HCT116 (cell line): ENCODE measurements around the gene SDK1. TPM values are rescaled to one million over a fixed set of nuclear protein-coding genes. Genes with fewer than 3 reads are reported as not detected.

Source experiments
- ATAC-seq: fragments of 200-7000 bp; cut with Tn5 transposase; 2 replicates; pipeline ENCODE4 v1.9.1; 2020; ENCODE audit warnings: mild to moderate bottlenecking, moderate library complexity
- BruUV-seq: library from RNA; stranded (reverse); fragments of 400-500 nt; replicated peaks from 2 replicates; lab custom pipeline; 2021; lab: Mats Ljungman, UMichigan
- CTCF ChIA-PET: fragments of 300-600 bp; sonication (Branson Sonifier 250); formaldehyde crosslinking; loops from one replicate; lab custom pipeline; 2021; ENCODE audit warnings: antibody characterized with exemption; lab: Charles Lee
- POLR2A ChIA-PET: fragments of 300-600, 350-600 bp; sonication (Branson Sonifier 250); formaldehyde crosslinking; loops from one replicate; lab custom pipeline; 2021; ENCODE audit warnings: antibody characterized with exemption; lab: Charles Lee
- RAD21 ChIA-PET, 2 experiments: fragments of 300-600 bp; sonication (Branson Sonifier 250); formaldehyde crosslinking; loops; one replicate each; lab custom pipeline; 2023; ENCODE audit warnings: low total read pairs in 2 of 2; ENCODE audit not compliant: uncharacterized antibody in 2 of 2, unreplicated experiment in 2 of 2, low non-redundant PET in 1 of 2; lab: Charles Lee
- DNase-seq: peaks from one replicate; pipeline ENCODE4 v3.0.0-alpha.2; 2010; ENCODE audit warnings: low read depth, low spot score
- H2AFZ ChIP-seq: fragments of 200-600 bp; shearing (Covaris generic), sonication (generic); 2 replicates; pipeline ENCODE4 v1.6.1; 2017; ENCODE audit warnings: low read depth, mixed run types, mixed read lengths, antibody characterized with exemption, low read length; ENCODE audit not compliant: poor library complexity, severe bottlenecking
- H3K27ac ChIP-seq: 2 replicates; pipeline ENCODE4 v1.5.1; 2012; ENCODE audit warnings: low read depth, low read length
- H3K27me3 ChIP-seq: fragments of 200-600 bp; sonication (generic); 2 replicates; pipeline ENCODE4 v1.6.1; 2016; ENCODE audit warnings: mixed run types, low read length, mixed read lengths; ENCODE audit not compliant: insufficient read depth
- H3K36me3 ChIP-seq, 2 experiments: fragments of 200-500 bp in 1 of 2; fragments of 200-600 bp in 1 of 2; sonication (Bioruptor generic) in 1 of 2; sonication (generic) in 1 of 2; 2 replicates each; pipeline versions ENCODE4 v1.5.1 to v1.6.1; 2014 to 2016; ENCODE audit warnings: low read length in 2 of 2, inconsistent platforms in 1 of 2, mixed read lengths in 1 of 2, mixed run types in 1 of 2; ENCODE audit not compliant: insufficient read depth in 2 of 2, control insufficient read depth in 1 of 2
- H3K4me1 ChIP-seq, 2 experiments: fragments of 200-600 bp in 1 of 2; sonication (generic) in 1 of 2; 2 replicates each; pipeline versions ENCODE4 v1.5.1 to v1.6.1; 2012 to 2017; ENCODE audit warnings: low read length in 2 of 2, inconsistent platforms in 1 of 2, mild to moderate bottlenecking in 1 of 2, mixed read lengths in 1 of 2, mixed run types in 1 of 2, moderate library complexity in 1 of 2; ENCODE audit not compliant: insufficient read depth in 2 of 2, control insufficient read depth in 1 of 2
- H3K4me2 ChIP-seq: fragments of 200-600 bp; sonication (generic); 2 replicates; pipeline ENCODE4 v1.6.1; 2017; ENCODE audit warnings: mixed run types, low read length, mixed read lengths
- H3K4me3 ChIP-seq, 2 experiments: fragments of 200-600 bp in 1 of 2; sonication (generic) in 1 of 2; replicated peaks in 1 of 2; 2 replicates each; pipeline ENCODE4 v1.5.1; 2011 to 2016; ENCODE audit warnings: low read length in 2 of 2, control low read depth in 1 of 2, low read depth in 1 of 2, mild to moderate bottlenecking in 1 of 2, mixed read lengths in 1 of 2, mixed run types in 1 of 2
- H3K79me2 ChIP-seq: fragments of 200-600 bp; sonication (generic); 2 replicates; pipeline ENCODE4 v1.6.1; 2017; ENCODE audit warnings: mild to moderate bottlenecking, mixed run types, low read length, moderate library complexity, mixed read lengths; ENCODE audit not compliant: insufficient read depth
- H3K9ac ChIP-seq: fragments of 200-600 bp; sonication (generic); 2 replicates; pipeline ENCODE4 v1.6.1; 2016; ENCODE audit warnings: low read length, mixed read lengths
- H3K9me2 ChIP-seq: fragments of 200-600 bp; sonication (generic), shearing (Covaris generic); 2 replicates; pipeline ENCODE4 v1.6.1; 2017; ENCODE audit warnings: mixed run types, mild to moderate bottlenecking, moderate library complexity; ENCODE audit not compliant: insufficient read depth
- H3K9me3 ChIP-seq, 2 experiments: fragments of 200-500 bp in 1 of 2; fragments of 200-600 bp in 1 of 2; sonication (Bioruptor generic) in 1 of 2; sonication (generic) in 1 of 2; 2 replicates each; pipeline ENCODE4 v1.6.1; 2014 to 2017; ENCODE audit warnings: low read length in 2 of 2, mixed read lengths in 2 of 2, inconsistent platforms in 1 of 2, low read depth in 1 of 2, mild to moderate bottlenecking in 1 of 2, mixed run types in 1 of 2, moderate library complexity in 1 of 2; ENCODE audit not compliant: control insufficient read depth in 1 of 2, insufficient read depth in 1 of 2
- H4K20me1 ChIP-seq: fragments of 200-600 bp; sonication (generic), shearing (Covaris generic); 2 replicates; pipeline ENCODE4 v1.6.1; 2017; ENCODE audit warnings: mixed run types, mild to moderate bottlenecking, moderate library complexity; ENCODE audit not compliant: insufficient read depth
- CBX3 ChIP-seq: IDR thresholded peaks from 2 replicates; pipeline ENCODE4 v1.6.1; 2012; ENCODE audit warnings: low read depth
- CEBPB ChIP-seq: IDR thresholded peaks from 2 replicates; pipeline ENCODE4 v1.6.1; 2012; ENCODE audit warnings: low read depth
- EZH2 ChIP-seq: fragments of 200-600 bp; sonication (generic); IDR thresholded peaks from 2 replicates; pipeline ENCODE4 v1.6.1; 2017; ENCODE audit warnings: antibody characterized with exemption, mixed run types
- EZH2phosphoT487 ChIP-seq: fragments of 200-600 bp; IDR thresholded peaks from 2 replicates; pipeline ENCODE4 v1.6.1; 2018; ENCODE audit warnings: antibody characterized with exemption, borderline replicate concordance
- FOSL1 ChIP-seq: IDR thresholded peaks from 2 replicates; pipeline ENCODE4 v1.6.1; 2012; ENCODE audit warnings: low read depth
- JUND ChIP-seq: IDR thresholded peaks from 2 replicates; pipeline ENCODE4 v1.6.1; 2012
- POLR2A ChIP-seq: IDR thresholded peaks from 2 replicates; pipeline ENCODE4 v1.7.0; 2011; ENCODE audit warnings: borderline replicate concordance; ENCODE audit not compliant: insufficient read depth, insufficient read length; ENCODE audit errors: extremely low read depth
- POLR2AphosphoS5 ChIP-seq: IDR thresholded peaks from 2 replicates; pipeline ENCODE4 v1.6.1; 2011; ENCODE audit warnings: mild to moderate bottlenecking, low read depth, low read length, moderate library complexity
- RAD21 ChIP-seq: IDR thresholded peaks from 2 replicates; pipeline ENCODE4 v1.6.1; 2012; ENCODE audit warnings: low read depth, mild to moderate bottlenecking
- SP1 ChIP-seq: IDR thresholded peaks from 2 replicates; pipeline ENCODE4 v1.6.1; 2012; ENCODE audit warnings: low read depth
- SRF ChIP-seq: IDR thresholded peaks from 2 replicates; pipeline ENCODE4 v1.6.1; 2012; ENCODE audit warnings: low read depth
- YY1 ChIP-seq: IDR thresholded peaks from 2 replicates; pipeline ENCODE4 v1.6.1; 2011; ENCODE audit warnings: low read length, low read depth, moderate library complexity, mild to moderate bottlenecking; ENCODE audit not compliant: insufficient replicate concordance; ENCODE audit errors: extremely low read depth
- ZFX ChIP-seq: fragments of 450-650 bp; IDR thresholded peaks from 2 replicates; pipeline ENCODE4 v1.6.1; 2017
- ZNF274 ChIP-seq: fragments of 200-500 bp; sonication (Bioruptor generic); IDR thresholded peaks from 2 replicates; pipeline ENCODE4 v1.6.1; 2014; ENCODE audit warnings: mild to moderate bottlenecking, low read depth, low read length, inconsistent platforms
- intact Hi-C: fragments of 100-400 bp; cut with micrococcal nuclease; formaldehyde crosslinking; loops from 2 replicates; pipeline ENCODE4 v1.10.0; 2022
- total RNA-seq: library from RNA; stranded (reverse); gene quantifications from one replicate; pipeline ENCODE4 v1.2.1, GENCODE V29; 2021; ENCODE audit not compliant: unreplicated experiment
- TF ChIP-seq, protein P1 (sequence below): IDR thresholded peaks from 2 replicates; pipeline ENCODE4 v1.6.1; 2012; ENCODE audit warnings: low read depth
- TF ChIP-seq, protein P2 (sequence below): IDR thresholded peaks from 2 replicates; pipeline ENCODE4 v1.6.1; 2012

SDK1 gene
- total RNA-seq, 1 experiment from 2014 or later: 0.05 TPM

DNA sequence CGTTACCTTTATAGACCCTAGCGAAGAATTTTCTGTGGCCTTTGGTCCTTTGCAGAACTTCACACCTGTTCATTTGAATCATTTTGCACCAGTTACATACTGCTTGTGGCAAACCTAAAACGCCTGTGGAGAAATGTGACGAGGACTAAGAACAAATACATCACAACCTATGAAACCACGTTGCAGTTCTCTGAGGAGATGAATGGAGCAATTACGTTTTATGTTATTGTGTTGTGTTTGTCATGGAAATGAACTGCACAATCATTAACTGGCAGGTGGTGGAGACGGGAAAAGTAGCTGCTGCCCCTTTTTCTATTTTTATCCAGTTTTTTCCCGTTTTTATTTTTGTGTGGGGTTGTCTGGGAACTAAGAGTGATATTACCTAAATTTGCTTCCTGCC is 505.5 kb downstream of the SDK1 start:
- Histone ChIP-seq H3K79me2 (no peaks in the 10 kb centered on the region), H3K9ac (no peak overlapping the region), H3K4me1 (no peaks in the 10 kb centered on the region), H3K9me3 (no peaks in the 10 kb centered on the region), H3K27ac (no peak overlapping the region), H3K36me3 (no peaks in the 10 kb centered on the region), H3K9me2 (no peaks in the 10 kb centered on the region), H2AFZ (no peak overlapping the region), H4K20me1 (no peaks in the 10 kb centered on the region), H3K4me3 (no peak overlapping the region), H3K27me3 (peaks cover 8% of the 10 kb centered on the region), H3K4me2 (no peak overlapping the region)
- ChIA-PET RAD21 (no interaction called here), POLR2A (no interaction called here), CTCF (no interaction called here)
- intact Hi-C loops: no loop called here
- BruUV-seq: no TSS peak
- DNase-seq (no peak), ATAC-seq (no peak)
- TF ChIP-seq FOSL1 (no peak), SP1 (no peak), ZNF274 (no peak), EZH2phosphoT487 (no peak), ZFX (no peak), SRF (no peak), POLR2AphosphoS5 (no peak), JUND (no peak), CEBPB (no peak), RAD21 (no peak), CBX3 (no peak), YY1 (no peak), EZH2 (no peak), POLR2A (no peak)
- TF ChIP-seq, protein P1, sequence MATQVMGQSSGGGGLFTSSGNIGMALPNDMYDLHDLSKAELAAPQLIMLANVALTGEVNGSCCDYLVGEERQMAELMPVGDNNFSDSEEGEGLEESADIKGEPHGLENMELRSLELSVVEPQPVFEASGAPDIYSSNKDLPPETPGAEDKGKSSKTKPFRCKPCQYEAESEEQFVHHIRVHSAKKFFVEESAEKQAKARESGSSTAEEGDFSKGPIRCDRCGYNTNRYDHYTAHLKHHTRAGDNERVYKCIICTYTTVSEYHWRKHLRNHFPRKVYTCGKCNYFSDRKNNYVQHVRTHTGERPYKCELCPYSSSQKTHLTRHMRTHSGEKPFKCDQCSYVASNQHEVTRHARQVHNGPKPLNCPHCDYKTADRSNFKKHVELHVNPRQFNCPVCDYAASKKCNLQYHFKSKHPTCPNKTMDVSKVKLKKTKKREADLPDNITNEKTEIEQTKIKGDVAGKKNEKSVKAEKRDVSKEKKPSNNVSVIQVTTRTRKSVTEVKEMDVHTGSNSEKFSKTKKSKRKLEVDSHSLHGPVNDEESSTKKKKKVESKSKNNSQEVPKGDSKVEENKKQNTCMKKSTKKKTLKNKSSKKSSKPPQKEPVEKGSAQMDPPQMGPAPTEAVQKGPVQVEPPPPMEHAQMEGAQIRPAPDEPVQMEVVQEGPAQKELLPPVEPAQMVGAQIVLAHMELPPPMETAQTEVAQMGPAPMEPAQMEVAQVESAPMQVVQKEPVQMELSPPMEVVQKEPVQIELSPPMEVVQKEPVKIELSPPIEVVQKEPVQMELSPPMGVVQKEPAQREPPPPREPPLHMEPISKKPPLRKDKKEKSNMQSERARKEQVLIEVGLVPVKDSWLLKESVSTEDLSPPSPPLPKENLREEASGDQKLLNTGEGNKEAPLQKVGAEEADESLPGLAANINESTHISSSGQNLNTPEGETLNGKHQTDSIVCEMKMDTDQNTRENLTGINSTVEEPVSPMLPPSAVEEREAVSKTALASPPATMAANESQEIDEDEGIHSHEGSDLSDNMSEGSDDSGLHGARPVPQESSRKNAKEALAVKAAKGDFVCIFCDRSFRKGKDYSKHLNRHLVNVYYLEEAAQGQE: no peak
- TF ChIP-seq, protein P2, sequence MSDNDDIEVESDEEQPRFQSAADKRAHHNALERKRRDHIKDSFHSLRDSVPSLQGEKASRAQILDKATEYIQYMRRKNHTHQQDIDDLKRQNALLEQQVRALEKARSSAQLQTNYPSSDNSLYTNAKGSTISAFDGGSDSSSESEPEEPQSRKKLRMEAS: no peak
